Measurements from ENCODE around the gene NFYC.

NFYC gene

GRCh38 chr1:40768146-40768990, 76.9 kb downstream of the NFYC start:
- POLR2A ChIA-PET: no interaction called here
- no peak for DNase-seq (ENCODE audit: low read depth, low spot score)
- TF ChIP-seq CTCF (IDR thresholded peaks at IDR 0.05; ENCODE audit: insufficient read depth, low read length, missing control alignments): no peak
- no peak overlapping the region for H3K4me3 ChIP-seq (ENCODE audit: low read depth, low read length)
- CTCF ChIA-PET: interaction anchor here (1.1 to 1.3 kb wide), 2 partner anchors 12 to 182 kb away, joined by 4 read pairs; no protein-coding TSS in a partner anchor

- CTCF ChIA-PET: interaction anchor here (0.6 to 8.0 kb wide), 6 partner anchors 13 to 181 kb away, joined by 3 to 95 read pairs (median 4); no protein-coding TSS in a partner anchor
- no peak for DNase-seq (ENCODE audit: low read depth, low spot score)
- peak; percentile 17 for TF ChIP-seq CTCF (IDR thresholded peaks at IDR 0.05; ENCODE audit: insufficient read depth, low read length, missing control alignments)
- POLR2A ChIA-PET: no interaction called here
- no peak overlapping the region for H3K4me3 ChIP-seq (ENCODE audit: low read depth, low read length)
Observed at GRCh38 chr1:40769815-40770214, 78.3 kb downstream of the NFYC start.

GRCh38 chr1:40770296-40771070, 79.0 kb downstream of the NFYC start:
- CTCF ChIA-PET: interaction anchor here (0.6 to 8.0 kb wide), 7 partner anchors 14 to 181 kb away, joined by 3 to 95 read pairs (median 4); no protein-coding TSS in a partner anchor
- POLR2A ChIA-PET: no interaction called here
- H3K4me3 ChIP-seq (ENCODE audit: low read depth, low read length): no peak overlapping the region
- DNase-seq (ENCODE audit: low read depth, low spot score): no peak
- TF ChIP-seq CTCF (IDR thresholded peaks at IDR 0.05; ENCODE audit: insufficient read depth, low read length, missing control alignments): no peak

- ChIA-PET POLR2A (no interaction called here), CTCF (interaction anchor here (0.6 to 8.0 kb wide), 17 partner anchors 8 to 187 kb away, joined by 3 to 95 read pairs (median 5); no protein-coding TSS in a partner anchor)
- no peak for DNase-seq (ENCODE audit: low read depth, low spot score)
- no peak overlapping the region for H3K4me3 ChIP-seq (ENCODE audit: low read depth, low read length)
- TF ChIP-seq CTCF (IDR thresholded peaks at IDR 0.05; ENCODE audit: insufficient read depth, low read length, missing control alignments): no peak
Observed at GRCh38 chr1:40772146-40772955, 80.8 kb downstream of the NFYC start.

GRCh38 chr1:40773748-40774265, 82.3 kb downstream of the NFYC start:
- TF ChIP-seq CTCF (IDR thresholded peaks at IDR 0.05; ENCODE audit: insufficient read depth, low read length, missing control alignments): no peak
- ChIA-PET POLR2A (no interaction called here), CTCF (interaction anchor here (0.6 to 8.0 kb wide), 34 partner anchors 8 to 187 kb away, joined by 3 to 95 read pairs (median 5); partner anchors contain the start of gene KCNQ4)
- DNase-seq (ENCODE audit: low read depth, low spot score): no peak
- no peak overlapping the region for H3K4me3 ChIP-seq (ENCODE audit: low read depth, low read length)
